B cell (primary cell): ENCODE measurements around the gene P2RY10. TPM values are rescaled to one million over a fixed set of nuclear protein-coding genes. Genes with fewer than 3 reads are reported as not detected.

ENCODE experiments used
- ATAC-seq: fragments of 200-7000 bp; cut with Tn5 transposase; one replicate; pipeline ENCODE4 v1.10.0; 2021; ENCODE audit warnings: low read depth, mild to moderate bottlenecking, moderate number of reproducible peaks, moderate library complexity
- CTCF ChIA-PET: fragments of 350-600 bp; sonication (Branson Sonifier 250); formaldehyde crosslinking; loops from one replicate; lab custom pipeline; 2021; ENCODE audit warnings: antibody characterized with exemption, inconsistent platforms; lab: Charles Lee
- POLR2A ChIA-PET: fragments of 350-600 bp; sonication (Branson Sonifier 250); formaldehyde crosslinking; loops from one replicate; lab custom pipeline; 2021; ENCODE audit warnings: antibody characterized with exemption; lab: Charles Lee
- DNase-seq: peaks from one replicate; pipeline ENCODE4 v3.0.0; 2013
- H2AFZ ChIP-seq: 2 replicates; pipeline ENCODE4 v1.6.1; 2012; ENCODE audit warnings: mild to moderate bottlenecking, low read depth, low read length; ENCODE audit not compliant: insufficient read depth, poor library complexity, severe bottlenecking
- H3K27ac ChIP-seq, 2 donors: 1 replicate in 1 of 2; 2 replicates in 1 of 2; pipeline ENCODE4 v1.5.1; 2012 to 2013; ENCODE audit warnings: low read length in 2 of 2, mild to moderate bottlenecking in 2 of 2, moderate library complexity in 1 of 2
- H3K27me3 ChIP-seq, 4 experiments: fragments of 200-600 bp in 1 of 4; sonication (generic) in 1 of 4; replicated peaks in 1 of 4; 1 replicate in 2 of 4; 2 replicates in 2 of 4; pipeline versions ENCODE4 v1.6.1 to v1.7.0; 2013 to 2016; ENCODE audit warnings: low read length in 3 of 4, mild to moderate bottlenecking in 2 of 4, mixed read lengths in 1 of 4, moderate library complexity in 1 of 4; ENCODE audit not compliant: insufficient read depth in 4 of 4, control insufficient read depth in 3 of 4; ENCODE audit errors: control extremely low read depth in 1 of 4
- H3K36me3 ChIP-seq, 2 experiments: replicated peaks in 1 of 2; 1 replicate in 1 of 2; 2 replicates in 1 of 2; pipeline versions ENCODE4 v1.6.1 to v1.7.1; 2013; ENCODE audit warnings: low read length in 1 of 2; ENCODE audit not compliant: insufficient read depth in 2 of 2, control insufficient read depth in 1 of 2; ENCODE audit errors: control extremely low read depth in 1 of 2, extremely low read depth in 1 of 2
- H3K4me1 ChIP-seq, 2 donors: fragments of 200-600 bp in 1 of 2; sonication (generic) in 1 of 2; 1 replicate in 1 of 2; 2 replicates in 1 of 2; pipeline versions ENCODE4 v1.5.1 to v1.6.1; 2013 to 2017; ENCODE audit warnings: low read length in 2 of 2; ENCODE audit not compliant: control insufficient read depth in 2 of 2, insufficient read depth in 2 of 2
- H3K4me2 ChIP-seq: replicated peaks from 2 replicates; pipeline ENCODE3; 2012; ENCODE audit warnings: mild to moderate bottlenecking, low read depth, low read length; ENCODE audit not compliant: poor library complexity, severe bottlenecking
- H3K4me3 ChIP-seq, 5 experiments: fragments of 200-600 bp in 1 of 5; sonication (generic) in 1 of 5; 1 replicate in 3 of 5; 2 replicates in 2 of 5; pipeline versions ENCODE4 v1.5.1 to v1.7.0; 2011 to 2016; ENCODE audit warnings: low read length in 4 of 5, mild to moderate bottlenecking in 4 of 5, low read depth in 2 of 5, control low read depth in 1 of 5, moderate library complexity in 1 of 5; ENCODE audit not compliant: insufficient read depth in 1 of 5; ENCODE audit errors: control extremely low read depth in 1 of 5, extremely low read depth in 1 of 5
- H3K79me2 ChIP-seq: fragments of 200-600 bp; sonication (generic); one replicate; pipeline ENCODE4 v1.6.0; 2016; ENCODE audit warnings: low read length; ENCODE audit not compliant: control insufficient read depth, insufficient read depth
- H3K9ac ChIP-seq: fragments of 200-600 bp; sonication (generic); 2 replicates; pipeline ENCODE4 v1.6.1; 2017; ENCODE audit warnings: mild to moderate bottlenecking, low read length, moderate library complexity
- H3K9me3 ChIP-seq, 3 donors: one replicate each; pipeline versions ENCODE4 v1.6.1 to v1.7.1; 2013; ENCODE audit warnings: low read length in 2 of 3; ENCODE audit not compliant: control insufficient read depth in 2 of 3, insufficient read depth in 1 of 3; ENCODE audit errors: control extremely low read depth in 1 of 3
- H4K20me1 ChIP-seq: 2 replicates; pipeline ENCODE4 v1.6.0; 2012; ENCODE audit warnings: mild to moderate bottlenecking, low read length; ENCODE audit not compliant: insufficient read depth, control insufficient read depth, poor library complexity, severe bottlenecking
- H3K27ac Mint-ChIP-seq: one replicate; pipeline ENCODE4 v1.8.0; 2021; ENCODE audit warnings: mixed read lengths
- H3K27me3 Mint-ChIP-seq: one replicate; pipeline ENCODE4 v1.8.0; 2021; ENCODE audit warnings: mixed read lengths
- H3K4me1 Mint-ChIP-seq: one replicate; pipeline ENCODE4 v1.8.0; 2021; ENCODE audit warnings: mixed read lengths
- H3K4me3 Mint-ChIP-seq: one replicate; pipeline ENCODE4 v1.8.0; 2021; ENCODE audit warnings: mixed read lengths
- H3K9me3 Mint-ChIP-seq: one replicate; pipeline ENCODE4 v1.8.0; 2022; ENCODE audit warnings: mixed read lengths; ENCODE audit not compliant: insufficient read depth
- EZH2 ChIP-seq: IDR thresholded peaks from 2 replicates; pipeline ENCODE4 v1.6.1; 2012; ENCODE audit warnings: borderline replicate concordance, low read depth, mild to moderate bottlenecking, moderate library complexity, low read length; ENCODE audit not compliant: insufficient read depth, poor library complexity, severe bottlenecking
- WGBS: methylation state at CpG from one replicate; pipeline ENCODE4 v1.1.5; 2013; ENCODE audit warnings: missing lambda C conversion rate; ENCODE audit not compliant: insufficient coverage; 5-methylcytosine and 5-hydroxymethylcytosine counted together
- intact Hi-C: fragments of 100-400 bp; cut with micrococcal nuclease; formaldehyde crosslinking; loops from one replicate; pipeline ENCODE4 v1.10.0; 2022
- polyA plus RNA-seq: library from polyadenylated mRNA; depleted of rRNA; stranded (reverse); fragments of >200 nt; gene quantifications from 2 replicates; pipeline ENCODE4 v1.2.3, GENCODE V29; 2012
- total RNA-seq, 2 donors: library from RNA; stranded (reverse); fragments of 120-200 nt in 1 of 2; gene quantifications; 1 replicate in 1 of 2; 2 replicates in 1 of 2; pipeline versions ENCODE4 v1.2.3 to v1.2.4, GENCODE V29; 2013 to 2022
- TF ChIP-seq, protein P1 (sequence below): fragments of 200-600 bp; IDR thresholded peaks from one replicate; pipeline ENCODE4 v1.8.0; 2022; ENCODE audit warnings: antibody characterized with exemption, mild to moderate bottlenecking

The P2RY10 gene
- total and polyA plus RNA-seq, 2 donors (not counting 1 experiment from before 2014, with no cell fraction given): 91.0 to 177 TPM

DNA sequence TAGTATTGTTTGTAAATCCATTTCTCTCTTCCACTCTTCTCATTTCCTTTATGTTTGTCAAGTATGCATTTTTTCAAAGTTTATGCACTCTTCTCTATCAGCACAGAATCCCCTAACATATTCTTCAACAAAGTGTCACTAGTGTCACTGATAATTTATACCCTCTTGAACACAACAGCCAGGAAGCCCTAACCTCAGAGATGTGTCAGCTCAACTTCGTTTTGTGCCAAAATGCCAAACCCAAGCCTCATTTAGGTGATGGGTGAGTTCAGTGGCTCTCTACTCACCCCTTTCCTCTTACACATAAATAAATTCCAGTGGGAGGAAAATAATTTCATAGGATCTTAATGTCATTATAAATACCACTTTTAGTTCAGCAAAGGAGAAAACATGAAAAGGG, 22.4 kb upstream of the P2RY10 start:
- intact Hi-C loops: no loop called here
- POLR2A ChIA-PET: no interaction called here
- no CpG with 5 or more reads among the region's 1 CpG for WGBS

More for the DNA sequence above, 22.4 kb upstream of the P2RY10 start:
- peaks cover 8 to 10% of the 10 kb centered on the region in 2 donors for H3K4me1 ChIP-seq
- H4K20me1 ChIP-seq: no peaks in the 10 kb centered on the region
- CTCF ChIA-PET: interaction anchor here (1.3 kb wide), 1 partner anchor 159 kb away, joined by 3 read pairs; no protein-coding TSS in a partner anchor
- ATAC-seq (no peak), DNase-seq (no peak)
- no peak overlapping the region for H3K4me2 ChIP-seq
- no peak overlapping the region for H3K9ac ChIP-seq
- H3K4me3 ChIP-seq: no peak overlapping the region
- Mint-ChIP-seq H3K9me3 (no peaks in the 10 kb centered on the region), H3K4me1 (peaks cover 14% of the 10 kb centered on the region), H3K27ac (no peak overlapping the region), H3K27me3 (no peaks in the 10 kb centered on the region), H3K4me3 (no peak overlapping the region)
- no peak overlapping the region for H3K27ac ChIP-seq
- no peaks in the 10 kb centered on the region for H3K27me3 ChIP-seq
- H3K36me3 ChIP-seq: no peaks in the 10 kb centered on the region
- no peaks in the 10 kb centered on the region for H3K9me3 ChIP-seq
- H3K79me2 ChIP-seq: no peaks in the 10 kb centered on the region
- no peak overlapping the region for H2AFZ ChIP-seq
- TF ChIP-seq, protein P1, sequence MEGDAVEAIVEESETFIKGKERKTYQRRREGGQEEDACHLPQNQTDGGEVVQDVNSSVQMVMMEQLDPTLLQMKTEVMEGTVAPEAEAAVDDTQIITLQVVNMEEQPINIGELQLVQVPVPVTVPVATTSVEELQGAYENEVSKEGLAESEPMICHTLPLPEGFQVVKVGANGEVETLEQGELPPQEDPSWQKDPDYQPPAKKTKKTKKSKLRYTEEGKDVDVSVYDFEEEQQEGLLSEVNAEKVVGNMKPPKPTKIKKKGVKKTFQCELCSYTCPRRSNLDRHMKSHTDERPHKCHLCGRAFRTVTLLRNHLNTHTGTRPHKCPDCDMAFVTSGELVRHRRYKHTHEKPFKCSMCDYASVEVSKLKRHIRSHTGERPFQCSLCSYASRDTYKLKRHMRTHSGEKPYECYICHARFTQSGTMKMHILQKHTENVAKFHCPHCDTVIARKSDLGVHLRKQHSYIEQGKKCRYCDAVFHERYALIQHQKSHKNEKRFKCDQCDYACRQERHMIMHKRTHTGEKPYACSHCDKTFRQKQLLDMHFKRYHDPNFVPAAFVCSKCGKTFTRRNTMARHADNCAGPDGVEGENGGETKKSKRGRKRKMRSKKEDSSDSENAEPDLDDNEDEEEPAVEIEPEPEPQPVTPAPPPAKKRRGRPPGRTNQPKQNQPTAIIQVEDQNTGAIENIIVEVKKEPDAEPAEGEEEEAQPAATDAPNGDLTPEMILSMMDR: no peak
- no peak for TF ChIP-seq EZH2
